Urinary bladder (tissue), 4 donors: ENCODE measurements around the gene NHERF1. TPM values are rescaled to one million over a fixed set of nuclear protein-coding genes. Genes with fewer than 3 reads are reported as not detected.

Experiments
- DNase-seq: peaks from one replicate; pipeline ENCODE4 v3.0.0-alpha.2; 2015; ENCODE audit errors: extremely low spot score
- H3K27ac ChIP-seq: one replicate; pipeline ENCODE4 v1.5.1; 2013; ENCODE audit warnings: low read depth, mild to moderate bottlenecking, moderate library complexity
- H3K36me3 ChIP-seq: one replicate; pipeline ENCODE4 v1.6.1; 2013; ENCODE audit warnings: mild to moderate bottlenecking, moderate library complexity; ENCODE audit not compliant: insufficient read depth
- H3K4me1 ChIP-seq: one replicate; pipeline ENCODE4 v1.6.1; 2013; ENCODE audit warnings: mild to moderate bottlenecking, moderate library complexity; ENCODE audit not compliant: insufficient read depth
- H3K4me3 ChIP-seq: one replicate; pipeline ENCODE4 v1.5.1; 2013; ENCODE audit warnings: low read depth, low read length
- WGBS: extraction: QIAGEN DNeasy Blood & Tissue Kit; methylation state at CpG from one replicate; pipeline ENCODE4 v1.1.7; 2013; 5-methylcytosine and 5-hydroxymethylcytosine counted together
- polyA plus RNA-seq: library from polyadenylated mRNA; stranded (reverse); fragments of 200-250 nt; gene quantifications from one replicate; pipeline ENCODE4 v1.2.3, GENCODE V29; 2013
- total RNA-seq: library from RNA; depleted of rRNA; stranded (reverse); fragments of >200 nt; gene quantifications from one replicate; pipeline ENCODE4 v1.2.3, GENCODE V29; 2014
- donor health status: healthy with polysubstance abuse.
- donor health status: healthy.

The NHERF1 gene
- total and polyA plus RNA-seq, 2 donors, result 8.5 to 16.7 TPM

GRCh38 chr17:74771319-74771914 is 23.0 kb downstream of the NHERF1 start:
- DNase-seq, result no peak
- Histone ChIP-seq H3K36me3 (no peaks in the 10 kb centered on the region), H3K4me3 (no peak overlapping the region), H3K4me1 (no peaks in the 10 kb centered on the region), H3K27ac (no peak overlapping the region)
- WGBS, result 73% methylated on average over 9 of the region's 9 CpGs

- no peak overlapping the region for H3K4me3 ChIP-seq
- no peaks in the 10 kb centered on the region for H3K36me3 ChIP-seq
- H3K27ac ChIP-seq, result no peak overlapping the region
- H3K4me1 ChIP-seq, result no peaks in the 10 kb centered on the region
- 91% methylated on average over 13 of the region's 13 CpGs for WGBS
- no peak for DNase-seq
These were observed 23.6 kb downstream of the NHERF1 start for GRCh38 chr17:74772053-74772452.

GRCh38 chr17:74773414-74773813 is 25.0 kb downstream of the NHERF1 start:
- 87% methylated on average over 6 of the region's 6 CpGs for WGBS
- Histone ChIP-seq H3K36me3 (no peaks in the 10 kb centered on the region), H3K4me1 (no peaks in the 10 kb centered on the region), H3K4me3 (no peak overlapping the region), H3K27ac (no peak overlapping the region)
- DNase-seq, result no peak

GRCh38 chr17:74773871-74774286 is 25.5 kb downstream of the NHERF1 start:
- no peak for DNase-seq
- Histone ChIP-seq H3K4me3 (no peak overlapping the region), H3K36me3 (no peaks in the 10 kb centered on the region), H3K4me1 (no peaks in the 10 kb centered on the region), H3K27ac (no peak overlapping the region)
- 57% methylated on average over 6 of the region's 6 CpGs for WGBS

- peak overlapping the region; percentile 71 for H3K4me3 ChIP-seq
- WGBS, result 36% methylated on average over 12 of the region's 12 CpGs
- H3K27ac ChIP-seq, result no peak overlapping the region
- H3K36me3 ChIP-seq, result no peaks in the 10 kb centered on the region
- DNase-seq, result no peak
- H3K4me1 ChIP-seq, result no peaks in the 10 kb centered on the region
These were observed 27.1 kb downstream of the NHERF1 start for GRCh38 chr17:74775409-74776043.

GRCh38 chr17:74776044-74776962 is 27.9 kb downstream of the NHERF1 start, which contains the start of gene NAT9:
TSS of gene NAT9 (minus strand) at chr17:74776345. CDS start at chr17:74775698, 647 bp downstream.
- WGBS, result 1% methylated on average over 64 of the region's 64 CpGs
- Histone ChIP-seq H3K27ac (peak within 1 kb of the TSS; percentile 69), H3K4me3 (peak within 1 kb of the TSS; percentile 71), H3K36me3 (no peaks in the 10 kb centered on the region), H3K4me1 (no peaks in the 10 kb centered on the region)
- peak; percentile 75 for DNase-seq

GRCh38 chr17:74776990-74777389 is 28.6 kb downstream of the NHERF1 start:
- H3K36me3 ChIP-seq, result no peaks in the 10 kb centered on the region
- 32% methylated on average over 10 of the region's 10 CpGs for WGBS
- H3K4me3 ChIP-seq, result peak overlapping the region; percentile 71
- DNase-seq, result no peak
- no peaks in the 10 kb centered on the region for H3K4me1 ChIP-seq
- no peak overlapping the region for H3K27ac ChIP-seq

- no peaks in the 10 kb centered on the region for H3K4me1 ChIP-seq
- H3K27ac ChIP-seq, result no peak overlapping the region
- no peak for DNase-seq
- WGBS, result 91% methylated on average over 6 of the region's 6 CpGs
- H3K36me3 ChIP-seq, result no peaks in the 10 kb centered on the region
- H3K4me3 ChIP-seq, result no peak overlapping the region
These were observed 29.6 kb downstream of the NHERF1 start for GRCh38 chr17:74777901-74778515.

- no peak overlapping the region for H3K4me3 ChIP-seq
- no peaks in the 10 kb centered on the region for H3K4me1 ChIP-seq
- H3K36me3 ChIP-seq, result no peaks in the 10 kb centered on the region
- no peak overlapping the region for H3K27ac ChIP-seq
- no peak for DNase-seq
- WGBS, result 53% methylated on average over 5 of the region's 5 CpGs
These were observed 30.5 kb downstream of the NHERF1 start for GRCh38 chr17:74778960-74779359.

GRCh38 chr17:74779501-74779900 is 31.1 kb downstream of the NHERF1 start:
- no peak for DNase-seq
- WGBS, result 85% methylated on average over 8 of the region's 8 CpGs
- Histone ChIP-seq H3K36me3 (no peaks in the 10 kb centered on the region), H3K27ac (no peak overlapping the region), H3K4me1 (no peaks in the 10 kb centered on the region), H3K4me3 (no peak overlapping the region)

- H3K4me3 ChIP-seq, result no peak overlapping the region
- H3K36me3 ChIP-seq, result no peaks in the 10 kb centered on the region
- H3K27ac ChIP-seq, result no peak overlapping the region
- DNase-seq, result no peak
- 79% methylated on average over 11 of the region's 11 CpGs for WGBS
- H3K4me1 ChIP-seq, result no peaks in the 10 kb centered on the region
These were observed 31.5 kb downstream of the NHERF1 start for GRCh38 chr17:74779948-74780400.

- Histone ChIP-seq H3K36me3 (no peaks in the 10 kb centered on the region), H3K4me3 (no peak overlapping the region), H3K4me1 (no peaks in the 10 kb centered on the region), H3K27ac (no peak overlapping the region)
- 66% methylated on average over 7 of the region's 7 CpGs for WGBS
- no peak for DNase-seq
These were observed 32.2 kb downstream of the NHERF1 start for GRCh38 chr17:74780443-74781238.

- Histone ChIP-seq H3K36me3 (no peaks in the 10 kb centered on the region), H3K27ac (no peak overlapping the region), H3K4me3 (no peak overlapping the region), H3K4me1 (no peaks in the 10 kb centered on the region)
- WGBS, result 92% methylated on average over 5 of the region's 5 CpGs
- no peak for DNase-seq
These were observed 34.1 kb downstream of the NHERF1 start for GRCh38 chr17:74782571-74782970.
